ENCODE results near the gene CCT6B. TPM values are rescaled to one million over a fixed set of nuclear protein-coding genes. Genes with fewer than 3 reads are reported as not detected.

The CCT6B gene
- total and polyA plus RNA-seq, 2 of the 4 experiments (the other 2 are of a cell fraction) = 0.72 to 1.1 TPM

DNA sequence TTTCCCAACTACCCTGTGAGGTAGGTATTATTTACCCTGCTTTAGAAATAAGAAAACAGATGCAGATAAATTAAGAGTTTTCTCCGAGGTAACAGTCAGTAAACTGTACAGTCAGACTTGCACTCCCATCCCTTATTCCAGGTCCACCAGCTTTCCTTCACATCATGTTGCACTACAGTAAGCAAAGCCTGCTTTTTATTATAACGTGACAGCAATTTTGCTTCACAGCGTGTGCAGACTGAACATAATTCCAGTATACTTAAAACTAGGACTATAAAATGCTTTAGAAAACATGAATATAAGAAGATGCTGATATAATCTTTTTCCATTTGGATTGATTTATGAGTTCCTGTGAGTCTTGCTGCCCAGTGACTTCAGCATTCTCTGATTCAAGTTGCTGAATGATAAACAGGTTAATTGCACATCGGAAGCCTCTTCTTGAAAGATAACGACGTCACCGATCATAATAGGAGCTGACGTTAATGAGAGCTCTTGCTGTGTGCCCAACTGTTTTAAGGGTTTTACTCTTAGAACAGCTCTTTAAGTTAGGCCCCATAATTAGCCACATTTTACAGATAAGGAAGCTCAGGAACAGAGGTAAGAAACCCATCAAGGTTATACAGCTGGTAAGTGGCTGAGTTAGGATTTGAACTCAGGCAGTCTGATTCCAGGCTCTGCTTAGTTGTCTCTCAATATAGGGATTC, 20.4 kb upstream of the CCT6B start:
- Histone ChIP-seq H4K8ac (ENCODE audit: low read depth in 2 of 2, low read length in 2 of 2) (peak overlapping the region; percentile 24 to 83), H2AFZ (replicated peaks; ENCODE audit: low read length, poor library complexity) (no peak overlapping the region), H3K4me2 (ENCODE audit: low read depth, low read length) (peak overlapping the region; percentile 84), H3K56ac (ENCODE audit: extremely low read depth, insufficient read depth, low read length) (peak overlapping the region; percentile 76), H2AK9ac (replicated peaks; ENCODE audit: low read depth, low read length, poor library complexity) (no peak overlapping the region), H3K27me3 (ENCODE audit: control insufficient read depth, insufficient read depth, low read length) (no peaks in the 10 kb centered on the region), H3K23ac (ENCODE audit: low read depth, low read length) (peak overlapping the region; percentile 82), H2BK120ac (ENCODE audit: low read depth, low read length) (peak overlapping the region; percentile 28; the same call in 1 of the 2 replicates), H2BK5ac (ENCODE audit: low read depth, low read length, poor library complexity, severe bottlenecking) (peak overlapping the region; percentile 87), H3K79me1 (ENCODE audit: low read depth in 1 of 2, low read length in 2 of 2) (peaks cover 16 to 27% of the 10 kb centered on the region in 2 experiments), H3K18ac (ENCODE audit: low read depth, low read length) (peak overlapping the region; percentile 67), H4K91ac (ENCODE audit: insufficient read depth, low read depth, low read length) (peak overlapping the region; percentile 79; the same call in 1 of the 2 replicates), H2BK20ac (ENCODE audit: low read depth, low read length) (no peak overlapping the region), H3K14ac (replicated peaks; ENCODE audit: low read depth, low read length) (peak overlapping the region; percentile 67), H2BK15ac (ENCODE audit: low read depth, low read length) (no peak overlapping the region), H3K4ac (ENCODE audit: low read depth, low read length) (peak overlapping the region; percentile 78), H4K5ac (ENCODE audit: low read depth, low read length) (peak overlapping the region; percentile 93), H3K9ac (ENCODE audit: low read depth, low read length) (peak overlapping the region; percentile 89), H3K27ac (ENCODE audit: insufficient read depth, low read length) (peak overlapping the region; percentile 93), H3K4me3 (ENCODE audit: insufficient read depth, low read depth, low read length) (peak overlapping the region; percentile 91; the same call in 1 of the 2 replicates), H3K9me1 (ENCODE audit: insufficient read depth, low read length) (0 out of 2 replicates have a peak, but pooled peaks cover 3% of the 10 kb centered on the region), H2AK5ac (ENCODE audit: low read depth, low read length) (no peak overlapping the region; the same call in 1 of the 2 replicates), H3K36me3 (ENCODE audit: control insufficient read depth, insufficient read depth, low read length) (peaks cover 7% of the 10 kb centered on the region), H4K20me1 (ENCODE audit: insufficient read depth, low read length) (no peaks in the 10 kb centered on the region), H3K9me3 (ENCODE audit: control insufficient read depth, insufficient read depth, low read length) (no peaks in the 10 kb centered on the region), H3K4me1 (ENCODE audit: control insufficient read depth, insufficient read depth, low read length) (peaks cover 7% of the 10 kb centered on the region)
- ATAC-seq (ENCODE audit: low read depth) (no peak), DNase-seq (peak; percentile 47)
- no CpG with 5 or more reads among the region's 8 CpGs for WGBS, 2 experiments (ENCODE audit: extremely low coverage in 2 of 2, insufficient read length in 1 of 2)
- BruUV-seq (replicated peaks) = no TSS peak
- in situ Hi-C loops (cut with MboI; ENCODE audit: low sequenced_read_pairs) = loop anchor here (25.0 kb wide), 1 partner anchor 606 kb away; the partner anchor contains the start of genes AP2B1 and PEX12
- dilution Hi-C loops (cut with HindIII; ENCODE audit: low sequenced_read_pairs, unreplicated experiment) = no loop called here
- ChIA-PET POLR2A (ENCODE audit: unreplicated experiment) (no interaction called here), CTCF (interaction anchor here (0.8 to 1.2 kb wide), 2 partner anchors 9 to 608 kb away, joined by 4 read pairs; no protein-coding TSS in a partner anchor)
- intact Hi-C loops (cut with micrococcal nuclease) = loop anchor here (1.0 to 5.0 kb wide), 3 partner anchors 16 to 136 kb away; partner anchors contain the start of gene RAD51D
- TF ChIP-seq BHLHE40 (IDR thresholded peaks at IDR 0.05; ENCODE audit: low read depth, low read length) = no peak
- TF ChIP-seq, protein P1, sequence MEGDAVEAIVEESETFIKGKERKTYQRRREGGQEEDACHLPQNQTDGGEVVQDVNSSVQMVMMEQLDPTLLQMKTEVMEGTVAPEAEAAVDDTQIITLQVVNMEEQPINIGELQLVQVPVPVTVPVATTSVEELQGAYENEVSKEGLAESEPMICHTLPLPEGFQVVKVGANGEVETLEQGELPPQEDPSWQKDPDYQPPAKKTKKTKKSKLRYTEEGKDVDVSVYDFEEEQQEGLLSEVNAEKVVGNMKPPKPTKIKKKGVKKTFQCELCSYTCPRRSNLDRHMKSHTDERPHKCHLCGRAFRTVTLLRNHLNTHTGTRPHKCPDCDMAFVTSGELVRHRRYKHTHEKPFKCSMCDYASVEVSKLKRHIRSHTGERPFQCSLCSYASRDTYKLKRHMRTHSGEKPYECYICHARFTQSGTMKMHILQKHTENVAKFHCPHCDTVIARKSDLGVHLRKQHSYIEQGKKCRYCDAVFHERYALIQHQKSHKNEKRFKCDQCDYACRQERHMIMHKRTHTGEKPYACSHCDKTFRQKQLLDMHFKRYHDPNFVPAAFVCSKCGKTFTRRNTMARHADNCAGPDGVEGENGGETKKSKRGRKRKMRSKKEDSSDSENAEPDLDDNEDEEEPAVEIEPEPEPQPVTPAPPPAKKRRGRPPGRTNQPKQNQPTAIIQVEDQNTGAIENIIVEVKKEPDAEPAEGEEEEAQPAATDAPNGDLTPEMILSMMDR (conservative IDR thresholded peaks at IDR 0.05; ENCODE audit: low read depth, low read length) = no peak
- TF ChIP-seq SMC3 (IDR thresholded peaks at IDR 0.05; ENCODE audit: low read depth, low read length) = no peak
- no peak for TF ChIP-seq POLR2A (IDR thresholded peaks at IDR 0.05; ENCODE audit: low read depth, low read length)
- TF ChIP-seq CEBPB (IDR thresholded peaks at IDR 0.05; ENCODE audit: low read depth, low read length) = no peak
- no peak for TF ChIP-seq RAD21 (IDR thresholded peaks at IDR 0.05; ENCODE audit: low read length)
- TF ChIP-seq RFX5 (IDR thresholded peaks at IDR 0.05; ENCODE audit: low read depth, low read length) = no peak
- no peak for TF ChIP-seq MAFK (IDR thresholded peaks at IDR 0.05; ENCODE audit: low read depth, low read length)
- no peak for TF ChIP-seq FOS (IDR thresholded peaks at IDR 0.05; ENCODE audit: low read depth, low read length)
- TF ChIP-seq MAZ (IDR thresholded peaks at IDR 0.05; ENCODE audit: borderline replicate concordance, low read depth, low read length) = no peak
- TF ChIP-seq, protein P2, sequence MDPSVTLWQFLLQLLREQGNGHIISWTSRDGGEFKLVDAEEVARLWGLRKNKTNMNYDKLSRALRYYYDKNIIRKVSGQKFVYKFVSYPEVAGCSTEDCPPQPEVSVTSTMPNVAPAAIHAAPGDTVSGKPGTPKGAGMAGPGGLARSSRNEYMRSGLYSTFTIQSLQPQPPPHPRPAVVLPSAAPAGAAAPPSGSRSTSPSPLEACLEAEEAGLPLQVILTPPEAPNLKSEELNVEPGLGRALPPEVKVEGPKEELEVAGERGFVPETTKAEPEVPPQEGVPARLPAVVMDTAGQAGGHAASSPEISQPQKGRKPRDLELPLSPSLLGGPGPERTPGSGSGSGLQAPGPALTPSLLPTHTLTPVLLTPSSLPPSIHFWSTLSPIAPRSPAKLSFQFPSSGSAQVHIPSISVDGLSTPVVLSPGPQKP (IDR thresholded peaks at IDR 0.05; ENCODE audit: borderline replicate concordance, low read depth, low read length) = no peak
- TF ChIP-seq, protein P3, sequence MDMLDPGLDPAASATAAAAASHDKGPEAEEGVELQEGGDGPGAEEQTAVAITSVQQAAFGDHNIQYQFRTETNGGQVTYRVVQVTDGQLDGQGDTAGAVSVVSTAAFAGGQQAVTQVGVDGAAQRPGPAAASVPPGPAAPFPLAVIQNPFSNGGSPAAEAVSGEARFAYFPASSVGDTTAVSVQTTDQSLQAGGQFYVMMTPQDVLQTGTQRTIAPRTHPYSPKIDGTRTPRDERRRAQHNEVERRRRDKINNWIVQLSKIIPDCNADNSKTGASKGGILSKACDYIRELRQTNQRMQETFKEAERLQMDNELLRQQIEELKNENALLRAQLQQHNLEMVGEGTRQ (IDR thresholded peaks at IDR 0.05; ENCODE audit: low read depth, low read length) = no peak
- TF ChIP-seq MXI1 (IDR thresholded peaks at IDR 0.05; ENCODE audit: borderline replicate concordance, low read depth, low read length) = no peak
- no peak for TF ChIP-seq CHD1 (IDR thresholded peaks at IDR 0.05; ENCODE audit: low read depth, low read length)
- TF ChIP-seq NFE2L2 (IDR thresholded peaks at IDR 0.05; ENCODE audit: low read depth, low read length) = no peak

All from IMR-90 (cell line).